NCI-H146 (cell line): ENCODE measurements around the gene PWP1.

Source experiments
- DNase-seq: peaks from one replicate; lab custom pipeline; 2025; lab: John Stamatoyannopoulos, UW

Gene PWP1

DNA sequence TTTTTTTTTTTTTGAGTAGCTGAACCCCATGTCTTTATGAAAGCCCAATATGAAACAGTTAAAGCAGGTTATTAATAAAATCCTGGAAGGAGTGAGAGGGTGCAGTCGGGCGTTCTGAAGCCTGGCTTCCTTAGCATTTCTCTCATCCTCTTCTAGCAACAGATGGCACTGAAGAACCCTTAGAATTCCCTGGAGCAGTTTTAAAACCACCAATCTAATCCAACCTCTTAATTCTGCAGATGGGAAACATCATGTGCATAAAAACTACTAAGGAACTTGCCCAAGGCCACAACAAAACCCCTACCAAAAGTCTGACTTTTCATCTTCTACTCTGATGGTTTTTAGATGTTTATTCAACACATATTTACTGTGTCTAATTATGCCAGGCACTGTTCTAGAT, 50.2 kb downstream of the PWP1 start:
- no peak for DNase-seq

DNA sequence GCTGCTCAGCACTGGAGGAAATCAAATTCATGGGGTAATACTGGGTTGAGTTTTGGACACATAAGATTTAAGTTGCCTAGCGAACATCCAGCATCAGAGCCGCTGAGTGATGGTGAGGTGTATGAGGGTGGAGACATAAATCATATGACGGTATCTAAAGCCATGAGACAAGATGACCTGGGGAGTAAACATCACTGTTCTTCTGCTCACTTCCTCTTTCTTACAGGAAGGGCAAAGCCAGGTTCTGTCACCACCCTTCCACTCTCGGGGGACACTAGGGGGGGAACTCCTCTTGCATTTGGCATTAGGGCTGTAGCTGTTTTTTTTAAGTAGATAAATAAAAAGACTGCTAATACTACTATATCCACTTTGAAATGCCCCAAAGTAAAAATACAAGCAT, 51.3 kb downstream of the PWP1 start:
- no peak for DNase-seq

DNA sequence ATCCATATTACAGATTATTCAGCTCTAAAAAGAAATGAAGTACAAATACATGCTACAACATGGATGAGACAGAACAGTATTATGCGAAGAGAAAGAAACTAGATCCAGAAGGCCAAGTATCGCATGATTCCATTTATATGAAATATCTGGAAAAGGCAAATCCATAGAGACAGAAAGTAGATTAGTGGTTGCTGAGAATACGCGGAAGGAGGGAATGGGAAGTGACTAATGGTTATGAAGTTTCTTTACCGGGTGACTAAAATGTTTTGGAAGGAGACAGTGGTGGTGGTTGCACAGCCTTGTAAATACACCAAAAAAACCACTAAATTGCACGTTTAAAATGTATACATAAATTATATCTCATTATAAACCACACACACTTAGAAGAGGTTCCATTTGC, 62.9 kb downstream of the PWP1 start:
- DNase-seq: no peak

DNA sequence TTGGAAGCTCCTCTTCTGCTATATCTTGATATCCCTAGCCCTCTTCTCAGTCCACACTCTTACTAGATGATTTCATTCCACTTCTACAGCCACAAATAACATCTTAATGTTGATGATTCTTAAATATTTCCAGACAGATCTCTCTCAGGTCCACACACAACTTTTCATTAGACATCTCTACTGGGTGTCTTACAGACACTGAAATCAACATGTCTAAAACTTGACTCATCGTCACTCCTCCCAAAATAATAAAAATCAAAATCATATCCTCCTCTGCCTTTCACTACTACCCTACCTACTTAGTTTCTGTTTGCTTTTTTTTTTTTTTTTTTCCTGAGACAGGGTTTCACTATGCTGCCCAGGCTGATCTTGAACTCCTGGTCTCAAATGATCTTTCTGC, 63.5 kb downstream of the PWP1 start:
- no peak for DNase-seq

DNA sequence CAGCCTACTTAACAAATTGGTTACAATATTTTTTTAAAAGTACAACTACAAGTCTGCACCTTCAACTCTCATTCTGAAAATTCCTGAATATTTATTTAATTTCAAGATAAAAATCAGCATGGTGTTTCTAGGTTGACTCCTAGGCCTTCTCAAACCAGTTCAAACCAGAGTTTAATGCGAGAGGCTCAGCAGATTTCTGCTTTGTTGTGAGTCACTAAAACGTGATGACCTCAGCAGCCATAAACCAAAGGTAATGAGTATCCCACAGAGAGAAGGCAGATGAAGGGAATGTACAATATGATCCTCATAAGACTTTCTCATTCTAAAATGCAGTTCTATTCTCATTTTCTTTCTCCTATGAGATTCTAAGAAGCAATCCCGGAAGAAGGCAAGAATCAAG, 73.8 kb downstream of the PWP1 start:
- DNase-seq: peak; percentile 61

DNA sequence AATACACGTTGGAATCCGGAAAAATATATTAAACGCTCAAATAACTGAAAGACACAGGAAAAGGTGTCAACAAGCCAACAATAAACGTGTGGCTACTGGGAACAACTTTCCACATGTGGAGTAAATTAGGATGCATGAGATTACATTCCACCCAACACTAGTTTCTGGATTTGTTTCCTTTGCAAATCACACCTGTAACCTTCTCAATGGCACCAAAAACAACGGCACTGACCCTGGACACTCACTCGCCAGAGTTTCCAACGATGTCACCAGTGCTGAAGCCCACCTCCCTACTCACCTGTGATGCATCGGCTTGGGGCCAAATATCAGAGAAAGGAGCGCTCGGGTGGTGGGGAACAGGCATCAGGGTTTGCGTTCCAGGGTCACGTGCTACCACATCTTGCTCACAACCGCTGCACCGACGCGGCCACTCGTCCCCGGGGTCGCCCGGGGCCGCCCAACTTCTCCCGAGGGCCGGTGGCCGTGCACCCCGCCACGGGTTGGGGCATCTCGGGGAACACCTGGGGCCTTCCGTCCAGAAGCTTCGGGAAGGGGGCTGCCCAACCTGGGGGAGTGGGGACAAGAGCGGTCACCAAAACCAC, 74.7 kb downstream of the PWP1 start:
- peak; percentile 52 for DNase-seq

DNA sequence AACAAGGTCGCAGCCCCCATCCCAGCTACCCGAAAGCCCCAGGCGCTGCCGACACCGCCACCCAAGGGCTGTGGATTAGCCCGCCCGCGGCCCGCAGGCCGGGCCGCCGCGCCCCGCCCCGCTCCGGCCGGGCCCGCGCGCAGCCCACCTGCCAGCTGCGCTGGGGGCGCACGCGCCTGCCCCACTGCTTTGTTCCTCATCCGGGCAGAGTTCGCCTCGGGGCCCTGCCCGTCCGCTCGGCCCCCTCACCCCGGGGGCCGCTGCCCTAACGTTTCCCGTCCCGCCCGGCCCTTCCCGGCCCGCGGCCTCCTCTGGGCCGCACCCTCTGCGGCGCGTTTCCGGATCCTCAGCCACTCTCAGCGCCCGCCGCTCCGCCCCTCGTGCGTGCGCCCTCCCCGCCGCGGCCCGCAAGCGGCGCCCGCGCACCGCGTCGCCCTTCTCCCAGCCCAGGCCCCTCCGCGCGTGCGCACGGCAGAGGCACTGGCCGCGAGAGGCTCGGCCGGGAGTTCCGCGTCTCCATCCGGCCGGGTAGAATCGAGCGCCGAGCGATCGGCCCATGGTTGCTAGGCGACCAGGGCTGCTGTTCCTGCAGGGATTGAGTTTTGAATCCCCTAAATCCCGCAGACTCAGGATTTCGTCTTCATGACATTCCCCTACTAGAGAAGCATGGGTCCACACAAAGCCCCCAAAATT, 75.4 kb downstream of the PWP1 start, which contains the start of gene PRDM4:
TSS of gene PRDM4 (minus strand) at position 329 of the 693 bp plus-strand sequence. CDS start 622 bp downstream, outside the sequence.
- DNase-seq: peak; percentile 93

DNA sequence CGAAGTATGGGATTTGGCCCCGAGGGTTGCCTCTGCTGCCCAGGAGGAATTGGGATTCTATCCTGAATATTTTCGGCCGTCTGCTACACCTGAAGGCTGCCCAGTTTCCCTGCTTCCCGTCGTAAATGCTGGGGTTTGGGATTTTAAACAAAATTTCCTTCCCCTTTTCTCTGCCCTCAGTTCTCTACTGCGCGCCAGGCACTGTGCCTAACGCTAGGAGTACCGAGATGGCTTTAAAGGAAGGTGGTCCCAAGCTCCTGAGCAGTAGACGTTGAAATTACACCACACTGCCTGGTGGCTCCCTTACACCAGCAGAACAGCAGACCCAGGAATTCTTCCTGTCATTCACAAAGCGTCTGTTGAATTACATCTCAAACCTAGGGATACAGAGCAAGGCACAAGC, 75.9 kb downstream of the PWP1 start:
- peak; percentile 15 for DNase-seq
